CD4-positive, alpha-beta T cell treated with Interleukin-15 for 4 hours (primary cell): ENCODE results near the gene B4GALT2.
A peak's percentile ranks its signal among the peaks of the same experiment; 100 is the strongest.

Experiments used
- DNase-seq: peaks from one replicate; pipeline ENCODE4 v3.0.0-alpha.2; 2020; ENCODE audit warnings: low spot score

B4GALT2 gene

DNA sequence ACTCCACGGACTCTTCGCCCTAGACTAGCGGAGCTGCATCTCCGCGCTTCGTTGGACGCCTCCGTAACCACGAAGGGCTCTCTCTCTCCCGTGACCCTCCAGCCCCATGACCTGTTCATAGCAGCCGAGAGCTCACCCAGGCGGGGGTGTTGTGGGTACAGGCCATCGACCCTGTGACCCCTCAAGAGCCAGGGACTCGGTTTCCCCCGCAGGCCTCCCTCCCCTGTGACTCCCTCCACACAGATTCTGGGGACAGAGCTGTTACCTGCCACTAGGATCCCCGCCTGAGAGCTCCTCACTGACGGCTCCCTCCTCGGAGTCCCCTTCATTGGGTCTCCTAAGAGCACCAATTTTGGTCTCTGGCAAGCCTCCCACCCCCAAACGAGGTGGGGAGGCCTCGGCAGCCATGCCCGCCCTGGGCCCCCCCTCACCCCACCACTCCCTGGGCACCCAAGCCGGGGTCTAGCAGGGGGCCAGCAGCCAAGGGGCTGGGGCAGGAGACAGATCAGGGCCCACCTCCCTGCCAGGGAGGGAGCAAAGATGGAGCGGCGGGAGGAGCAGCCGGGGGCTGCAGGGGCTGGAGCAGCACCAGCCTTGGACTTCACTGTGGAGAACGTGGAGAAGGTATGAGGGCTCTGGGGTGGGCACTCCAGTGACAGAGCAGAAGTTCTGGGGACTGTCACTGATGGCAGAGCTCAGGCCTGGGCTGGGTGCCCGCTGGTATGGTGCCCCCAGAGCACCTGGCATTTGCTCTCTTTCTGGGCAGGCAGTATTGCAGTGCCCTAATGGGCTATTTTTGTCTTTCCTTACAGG lies 31.7 kb upstream of the B4GALT2 start:
- DNase-seq = no peak

DNA sequence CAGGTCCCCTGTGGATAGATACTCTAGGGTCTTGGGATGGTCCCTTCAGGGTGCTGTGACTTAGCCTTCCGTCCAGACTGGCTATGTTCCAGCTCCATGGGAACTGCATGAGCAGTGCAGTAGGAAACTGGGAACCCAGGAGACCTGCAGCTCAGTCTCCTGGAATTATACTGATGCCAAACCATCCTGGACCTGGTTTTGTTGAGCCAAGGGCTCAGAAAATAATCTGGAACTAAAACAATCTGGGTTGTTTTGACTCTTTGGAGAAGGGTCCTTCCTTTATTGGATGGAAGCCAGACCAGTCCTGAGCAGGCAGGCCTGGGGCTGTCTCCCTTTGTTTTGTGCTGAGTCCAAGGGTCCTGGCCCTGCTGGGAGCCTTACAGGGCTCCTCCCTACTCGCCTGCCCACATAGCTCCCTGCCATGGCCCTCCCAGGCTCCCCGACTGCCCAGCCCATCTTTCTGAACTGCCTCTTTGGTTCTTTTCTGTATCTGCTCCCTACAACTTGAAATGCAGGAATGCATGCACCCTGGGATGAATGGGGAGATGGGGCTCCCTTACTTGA lies 31.1 kb upstream of the B4GALT2 start:
- DNase-seq = no peak

GRCh38 chr1:43949678-43950077 lies 29.3 kb upstream of the B4GALT2 start:
- DNase-seq = no peak

DNA sequence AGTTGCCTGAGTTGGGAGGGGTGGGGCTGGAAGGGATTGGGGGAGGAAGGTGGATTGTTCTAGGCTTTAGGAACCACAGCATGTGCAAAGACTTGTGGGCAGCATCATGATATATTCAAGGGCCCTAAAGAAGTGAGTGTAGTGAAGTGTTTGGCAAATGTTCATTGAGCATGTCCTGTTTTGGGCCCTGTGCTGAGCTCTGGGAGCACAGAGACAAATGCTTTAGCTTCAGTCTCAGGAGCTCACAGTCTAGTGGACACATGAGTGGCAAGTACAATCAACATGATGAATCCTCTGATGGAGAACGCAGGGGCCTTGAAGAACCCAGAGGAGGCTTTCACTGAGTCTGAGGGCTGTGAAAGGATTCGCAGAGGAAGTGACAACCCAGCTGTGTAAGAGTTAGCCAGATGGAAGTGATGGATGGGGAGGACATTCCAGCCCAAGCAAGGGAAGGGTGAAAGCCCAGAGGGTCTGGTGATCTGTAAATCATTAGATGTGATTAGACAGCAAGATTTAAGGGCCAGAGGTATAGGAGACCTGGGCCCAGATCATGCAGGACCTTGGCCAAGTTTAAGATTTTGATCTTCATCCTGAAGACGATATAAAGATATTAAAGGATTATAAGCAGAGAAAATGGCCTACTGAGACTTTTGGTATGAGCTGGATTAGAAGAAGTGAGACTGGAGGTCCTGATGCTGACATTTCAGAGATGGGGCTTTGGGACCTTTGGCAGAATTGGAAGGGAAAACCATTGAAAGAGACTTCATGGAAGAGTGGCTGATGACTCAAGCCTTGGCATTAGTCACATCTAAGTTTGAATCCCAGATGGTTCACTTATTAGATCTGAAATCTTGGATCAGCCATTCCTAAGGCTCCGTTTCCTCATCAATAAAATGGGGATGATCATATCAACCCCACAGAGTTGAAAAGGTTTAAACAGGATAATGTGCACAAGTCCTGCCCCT lies 27.7 kb upstream of the B4GALT2 start:
- DNase-seq = no peak

- no peak for DNase-seq
These were observed 26.2 kb upstream of the B4GALT2 start for GRCh38 chr1:43952731-43953346.

DNA sequence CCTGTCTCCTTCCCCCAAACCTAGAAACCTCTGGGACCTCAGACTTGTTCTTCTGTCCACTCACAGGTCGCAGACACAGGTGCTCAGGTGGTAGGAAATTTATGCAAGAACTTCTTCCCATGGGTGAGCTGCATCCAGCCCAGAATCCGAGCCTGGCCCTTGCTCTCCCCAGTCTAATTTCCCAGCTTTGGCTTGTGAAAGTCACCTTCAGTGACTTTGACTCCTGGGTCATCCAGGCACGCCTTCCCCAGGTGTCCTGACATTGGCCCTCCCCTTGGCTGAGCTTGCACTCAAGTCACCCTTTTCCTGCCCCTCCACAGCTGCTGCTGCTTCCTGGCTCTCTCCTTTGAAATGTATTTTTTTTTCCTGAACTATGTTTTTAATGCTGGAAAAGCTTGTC lies 25.6 kb upstream of the B4GALT2 start:
- DNase-seq = no peak

DNA sequence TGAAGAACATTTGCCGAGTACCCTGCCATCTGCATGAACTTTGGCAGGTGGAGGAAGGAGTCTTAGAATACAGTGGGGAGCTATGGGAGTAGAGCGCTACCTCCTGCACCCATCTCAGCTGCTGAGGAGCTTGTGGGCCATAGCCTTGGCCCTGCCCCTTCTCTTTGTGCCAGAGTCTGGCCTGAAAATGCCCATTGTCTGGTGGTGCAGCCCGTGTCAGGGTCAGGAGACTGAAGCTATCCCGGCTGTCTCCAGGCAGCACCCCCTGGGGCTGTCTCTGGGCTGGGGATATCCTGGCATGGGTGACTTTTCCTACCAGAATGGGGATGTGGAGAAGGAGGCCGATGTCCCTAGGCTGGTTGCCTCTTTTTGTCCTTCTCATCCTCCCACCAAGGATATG lies 25.0 kb upstream of the B4GALT2 start:
- DNase-seq = no peak

DNA sequence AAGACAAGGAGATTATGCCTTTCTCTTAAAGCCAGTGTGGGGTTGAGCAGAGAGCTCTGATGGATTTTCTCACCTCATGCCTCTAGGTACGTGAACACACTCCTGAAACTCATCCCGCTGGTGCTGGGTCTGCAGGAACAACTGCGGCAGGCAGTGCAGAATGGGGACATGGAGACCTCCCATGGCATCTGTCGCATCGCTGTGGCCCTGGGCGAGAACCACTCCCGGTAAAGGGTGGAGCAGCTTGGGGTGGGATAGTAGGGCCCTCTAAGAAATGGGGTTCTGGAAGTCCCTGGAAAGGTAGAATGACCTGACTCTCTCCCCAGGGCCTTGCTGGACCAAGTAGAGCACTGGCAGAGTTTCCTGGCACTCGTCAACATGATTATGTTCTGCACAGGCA lies 22.8 kb upstream of the B4GALT2 start:
- DNase-seq = no peak

- no peak for DNase-seq
These were observed 21.5 kb upstream of the B4GALT2 start for GRCh38 chr1:43957407-43958040.

- DNase-seq = no peak
These were observed 20.4 kb upstream of the B4GALT2 start for GRCh38 chr1:43958351-43959255.

DNA sequence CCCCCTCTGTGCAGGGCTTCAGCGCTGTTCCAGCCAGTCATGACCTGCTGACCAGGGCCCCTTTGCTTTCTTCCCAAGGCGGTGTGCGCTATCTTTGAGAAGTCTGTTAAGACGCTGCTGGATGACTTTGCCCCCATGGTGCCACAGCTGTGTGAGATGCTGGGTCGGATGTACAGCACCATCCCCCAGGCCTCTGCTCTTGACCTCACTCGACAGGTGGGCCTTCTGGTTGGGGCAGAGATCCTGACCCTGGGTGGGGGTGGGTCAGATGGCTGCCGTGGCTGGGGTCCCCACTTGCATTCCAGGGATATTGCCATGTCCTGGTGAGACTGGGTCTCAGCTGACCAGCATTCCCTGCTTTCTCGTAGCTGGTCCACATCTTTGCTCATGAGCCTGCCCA lies 18.2 kb upstream of the B4GALT2 start:
- DNase-seq = no peak

GRCh38 chr1:43961692-43962091 lies 17.3 kb upstream of the B4GALT2 start:
- no peak for DNase-seq

GRCh38 chr1:43962324-43962723 lies 16.7 kb upstream of the B4GALT2 start:
- no peak for DNase-seq

GRCh38 chr1:43963006-43963405 lies 16.0 kb upstream of the B4GALT2 start:
- DNase-seq = no peak

DNA sequence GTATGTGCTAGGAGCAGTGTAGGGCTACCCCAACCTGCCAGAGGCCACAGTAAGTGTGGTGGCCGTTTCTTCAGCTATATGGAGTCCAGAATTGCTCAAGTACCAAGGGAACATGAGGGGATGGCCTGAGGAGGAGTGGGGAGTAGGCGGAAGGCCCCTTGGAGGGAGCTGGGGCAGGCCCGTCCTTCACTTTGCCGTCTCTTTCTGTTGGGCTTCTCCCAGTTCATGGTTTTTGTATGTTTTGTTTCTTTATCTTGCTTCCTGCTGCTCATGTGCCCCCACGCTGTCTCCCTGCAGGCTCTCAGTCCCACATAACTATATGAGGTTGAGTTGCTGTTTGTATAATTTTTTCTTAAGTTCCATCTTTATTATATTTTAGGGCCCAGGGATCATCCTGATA lies 15.1 kb upstream of the B4GALT2 start:
- DNase-seq = no peak

DNA sequence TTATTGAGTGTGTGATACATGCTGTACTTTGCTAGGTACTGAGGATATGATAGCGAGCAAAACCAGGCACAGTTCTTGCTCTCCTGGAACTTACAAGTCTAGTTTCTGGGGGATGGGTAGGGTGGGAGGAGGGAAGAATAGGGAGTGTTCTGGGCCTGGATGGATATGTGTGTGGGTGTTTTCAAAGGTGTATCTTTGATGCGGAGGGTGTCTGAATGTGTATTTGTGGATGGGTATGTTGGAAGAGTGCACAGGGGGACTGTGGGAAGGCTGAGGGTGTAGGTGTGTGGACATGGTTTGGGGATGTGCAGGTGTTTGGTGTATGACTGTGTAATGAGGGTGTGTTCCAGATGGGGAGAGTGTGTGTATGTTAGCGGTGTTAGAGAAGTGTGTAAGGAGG lies 13.7 kb upstream of the B4GALT2 start:
- no peak for DNase-seq

- DNase-seq = no peak
These were observed 10.6 kb upstream of the B4GALT2 start for GRCh38 chr1:43968348-43968948.

GRCh38 chr1:43969416-43969745 lies 9.6 kb upstream of the B4GALT2 start:
- DNase-seq = no peak

- peak; percentile 94 for DNase-seq
These were observed 9.1 kb upstream of the B4GALT2 start, which contains the start of gene DPH2 for GRCh38 chr1:43969746-43970466. Gene DPH2 (plus strand): TSS chr1:43970010. CDS start chr1:43970176, 166 bp downstream.

GRCh38 chr1:43970502-43970901 lies 8.5 kb upstream of the B4GALT2 start:
- no peak for DNase-seq
